SK-N-SH (cell line): Measurements from ENCODE around the gene TMEM92.

Experiments
- REST ChIP-seq: IDR thresholded peaks from 2 replicates; pipeline ENCODE4 v1.6.1; 2012; ENCODE audit warnings: mild to moderate bottlenecking, low read depth, low read length, moderate library complexity
- SMC3 ChIP-seq: IDR thresholded peaks from 2 replicates; pipeline ENCODE4 v1.6.1; 2012; ENCODE audit warnings: low read depth, low read length, improper control_type of control experiment
- USF2 ChIP-seq: fragments of 150-350 bp; IDR thresholded peaks from 2 replicates; pipeline ENCODE4 v1.6.1; 2017; ENCODE audit warnings: antibody characterized with exemption, low read length, low read depth, borderline replicate concordance

- no peak for TF ChIP-seq REST
- TF ChIP-seq USF2 = no peak
- TF ChIP-seq SMC3 = no peak
These were observed 32.8 kb upstream of the TMEM92 start for GRCh38 chr17:50241431-50241830.
